ENCODE measurements around the gene NLRP10.

The NLRP10 gene

DNA sequence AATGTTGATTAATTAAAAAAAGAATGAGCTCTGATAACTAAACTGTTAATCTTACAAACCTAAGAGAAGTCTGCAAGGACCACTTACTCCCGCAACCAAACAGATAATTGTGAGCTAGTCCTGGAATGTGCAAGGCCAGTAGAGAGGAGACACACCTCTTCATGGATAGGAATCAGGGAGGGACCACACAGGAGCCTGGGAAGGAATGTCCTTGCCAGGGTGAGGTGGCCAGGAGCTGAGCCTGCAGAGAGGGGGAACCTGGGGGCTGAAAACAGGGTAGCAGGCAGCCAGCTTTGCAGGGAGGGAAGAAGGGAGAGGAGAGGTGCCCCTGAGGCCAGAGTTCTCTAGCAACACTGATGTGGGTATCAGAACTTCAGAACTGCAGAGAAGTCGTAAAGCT lies 9.4 kb upstream of the NLRP10 start:
- no peak for DNase-seq

DNA sequence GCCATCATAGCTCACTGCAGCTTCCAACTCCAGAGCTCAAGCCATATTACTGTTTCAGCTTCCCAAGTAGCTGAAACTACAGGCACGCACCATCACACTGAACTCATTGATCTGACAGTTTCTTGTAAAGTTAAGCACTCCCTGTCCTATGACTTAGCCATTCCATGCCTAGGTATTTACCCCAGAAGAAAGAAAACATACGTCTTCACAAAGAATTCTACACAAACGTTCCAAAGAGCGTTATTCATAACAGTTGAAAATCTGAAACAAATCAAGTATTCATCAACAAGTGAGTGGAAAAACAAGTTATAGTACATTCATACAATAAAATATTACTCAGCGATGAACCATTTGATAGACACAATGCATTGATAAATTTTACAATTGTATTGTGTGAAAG lies 7.8 kb upstream of the NLRP10 start:
- DNase-seq: no peak

DNA sequence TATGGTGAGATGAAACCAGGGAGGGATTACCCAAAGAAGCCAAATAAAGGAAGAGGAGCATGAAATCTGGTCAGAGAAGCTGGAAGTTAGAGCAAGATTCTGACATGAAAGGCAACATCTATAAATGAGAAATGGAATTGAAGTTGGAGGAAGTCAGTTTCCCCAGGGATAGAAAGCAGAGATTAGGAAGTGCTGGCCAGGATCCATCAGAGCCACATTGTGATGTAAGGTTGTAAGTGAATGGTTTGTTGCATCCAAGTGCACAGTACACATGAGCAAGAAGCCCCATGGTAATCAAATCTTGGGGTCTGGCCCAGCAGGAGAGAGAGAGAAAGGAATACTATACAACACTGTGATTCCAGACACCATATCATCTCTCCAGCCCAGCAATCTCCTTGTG lies 6.6 kb upstream of the NLRP10 start:
- no peak for DNase-seq

DNA sequence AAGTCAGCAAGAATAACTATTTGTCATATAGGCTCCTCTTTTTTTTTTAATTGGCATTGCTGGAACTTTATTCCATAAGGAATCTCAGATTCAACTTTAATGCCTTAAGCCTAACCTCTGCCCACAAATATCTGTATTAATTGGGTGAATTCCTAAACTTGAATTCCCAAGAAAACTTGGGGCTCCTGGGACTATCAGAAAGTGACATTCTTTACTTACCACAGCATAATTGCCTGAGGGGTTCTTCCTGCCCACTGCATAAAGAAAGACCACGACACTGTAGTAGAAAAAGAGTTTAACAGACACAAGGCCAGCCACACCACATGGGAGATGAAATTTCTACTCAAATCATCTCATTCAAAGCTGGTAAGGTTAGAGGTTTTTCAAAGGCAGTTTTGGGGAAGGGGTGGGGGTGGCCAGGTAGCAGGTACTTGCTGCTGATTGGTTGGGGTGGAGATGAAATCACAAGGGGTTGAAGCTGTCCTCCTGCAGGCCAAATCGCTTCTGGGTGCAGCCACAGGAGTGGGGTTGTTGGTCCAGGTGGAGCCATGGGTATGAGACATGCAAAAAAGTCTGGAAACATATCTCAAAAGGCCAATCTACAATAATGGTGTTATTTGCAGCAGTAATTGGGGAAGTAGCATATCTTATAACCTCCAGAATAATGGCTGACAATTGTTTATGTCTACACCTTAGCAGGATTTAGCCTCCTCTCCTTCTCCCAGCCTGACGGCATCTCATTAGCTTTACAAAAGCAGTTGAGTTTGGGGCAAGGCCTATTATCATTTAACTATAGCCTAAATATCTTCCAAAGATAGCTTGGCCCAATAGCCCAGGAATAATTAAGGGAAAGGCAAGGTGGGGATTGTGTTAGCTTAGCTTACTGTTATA lies 4.8 kb upstream of the NLRP10 start:
- no peak for DNase-seq

DNA sequence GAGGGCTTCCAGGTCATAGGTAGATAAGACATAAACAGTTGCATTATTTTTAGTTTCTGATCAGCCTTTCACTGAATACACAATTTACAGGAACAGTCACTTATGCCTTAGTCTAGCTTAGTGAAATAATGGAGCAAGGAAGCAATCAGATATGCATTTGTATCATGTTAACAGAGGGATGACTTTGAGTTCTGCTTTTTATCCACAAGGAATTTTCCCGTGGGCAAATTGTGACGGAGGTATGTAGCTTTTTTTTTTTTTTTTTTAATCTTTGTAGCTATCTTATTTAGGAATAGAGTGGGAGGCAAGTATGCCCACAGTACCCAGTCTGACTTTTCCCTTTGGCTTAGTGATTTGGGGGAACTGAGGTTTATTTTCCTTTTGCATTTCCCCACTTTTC lies 3.4 kb upstream of the NLRP10 start:
- no peak for DNase-seq

DNA sequence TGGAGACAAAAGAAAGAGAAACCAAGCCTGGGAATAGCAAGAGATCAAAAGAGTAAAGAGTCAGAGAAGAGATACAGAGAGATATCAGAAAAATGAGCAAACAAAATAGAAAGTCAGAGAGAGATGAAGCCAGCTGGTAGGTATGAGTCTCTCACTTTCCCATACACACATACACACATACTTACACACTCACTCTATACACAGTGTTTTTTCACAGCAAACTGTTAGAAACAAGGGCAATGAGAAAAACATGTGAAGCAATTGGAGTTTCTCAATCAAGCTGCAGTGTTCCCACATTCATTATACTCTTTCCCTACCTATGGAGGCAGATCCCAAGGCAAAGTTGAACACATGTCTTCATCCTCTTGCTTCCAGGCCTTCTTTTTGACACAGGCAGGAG lies 2.6 kb upstream of the NLRP10 start:
- no peak for DNase-seq

DNA sequence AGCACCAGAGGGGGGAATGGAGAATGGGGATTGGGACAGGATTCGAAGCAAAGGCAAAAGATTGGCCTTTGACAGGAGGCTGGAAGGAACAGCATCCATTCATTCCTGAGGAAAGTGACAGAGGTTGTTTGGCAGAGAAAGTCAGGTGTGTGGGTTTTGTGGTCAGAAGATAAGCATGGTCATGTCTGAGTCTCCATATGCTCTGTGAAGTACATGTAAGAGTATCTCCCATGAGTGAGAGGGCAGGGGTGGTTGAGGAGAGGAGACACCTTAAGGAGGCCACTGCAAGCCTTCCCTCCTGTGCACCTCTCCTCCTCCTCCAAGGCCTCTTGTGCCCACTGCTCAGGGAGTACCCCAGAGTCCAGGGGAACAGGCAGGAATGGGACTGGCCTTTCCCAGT lies 1.9 kb upstream of the NLRP10 start:
- no peak for DNase-seq

DNA sequence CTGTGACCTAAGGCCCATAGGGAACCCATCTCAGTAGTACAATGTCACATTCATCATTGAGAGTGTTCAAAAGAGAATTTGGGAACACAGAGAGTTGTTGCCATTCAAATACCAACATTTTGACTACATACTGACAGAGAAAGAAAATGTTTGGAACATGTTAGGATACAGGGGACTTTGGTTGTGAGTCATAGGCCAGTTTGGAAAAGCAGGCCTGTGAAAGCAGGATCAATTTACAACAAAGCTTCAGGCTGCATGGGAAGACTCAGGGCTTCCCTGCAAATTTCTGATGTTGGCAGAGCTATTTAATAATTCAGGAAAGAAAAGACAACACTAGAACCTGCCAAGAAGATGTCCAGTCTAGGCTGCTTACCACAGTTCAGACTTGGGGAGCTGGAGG lies 374 bp downstream of the NLRP10 start:
- no peak for DNase-seq

DNA sequence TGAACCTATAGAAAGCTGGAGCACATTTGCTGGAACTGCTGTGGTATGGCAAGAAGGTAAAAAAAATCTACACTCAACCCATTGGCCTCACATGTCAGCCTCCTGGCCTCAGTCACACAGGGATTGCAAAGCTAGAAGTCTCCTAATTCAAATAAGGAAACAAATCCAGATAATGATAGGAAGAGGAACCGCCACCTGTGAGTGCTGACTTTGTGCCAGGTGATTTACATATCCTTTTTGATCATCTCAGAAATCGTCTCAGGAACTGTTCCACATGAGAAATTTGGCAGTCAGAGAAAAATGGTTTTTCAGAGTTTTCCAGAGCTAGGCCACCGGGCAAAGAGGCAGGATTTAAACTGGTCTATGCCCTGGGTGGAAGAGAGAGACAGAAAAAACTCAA lies 986 bp downstream of the NLRP10 start:
- no peak for DNase-seq

DNA sequence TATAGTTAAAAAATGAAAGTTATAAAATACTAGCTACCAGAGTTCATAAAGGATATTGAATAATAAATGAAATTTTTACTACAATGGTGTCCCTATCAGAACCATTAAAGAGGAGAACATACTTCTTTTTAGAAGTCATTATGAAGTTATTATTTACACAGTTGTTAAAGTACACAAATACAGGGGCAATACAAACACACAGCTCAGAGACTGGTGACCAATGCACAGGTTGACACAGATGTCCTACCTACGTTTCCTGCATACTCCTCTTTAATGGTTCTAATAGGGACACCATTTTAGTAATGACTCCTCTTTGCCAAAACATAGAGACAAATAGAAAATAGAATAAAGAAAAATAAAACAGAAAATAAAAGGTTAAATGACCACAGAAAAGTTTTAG lies 10.1 kb downstream of the NLRP10 start:
- no peak for DNase-seq

DNA sequence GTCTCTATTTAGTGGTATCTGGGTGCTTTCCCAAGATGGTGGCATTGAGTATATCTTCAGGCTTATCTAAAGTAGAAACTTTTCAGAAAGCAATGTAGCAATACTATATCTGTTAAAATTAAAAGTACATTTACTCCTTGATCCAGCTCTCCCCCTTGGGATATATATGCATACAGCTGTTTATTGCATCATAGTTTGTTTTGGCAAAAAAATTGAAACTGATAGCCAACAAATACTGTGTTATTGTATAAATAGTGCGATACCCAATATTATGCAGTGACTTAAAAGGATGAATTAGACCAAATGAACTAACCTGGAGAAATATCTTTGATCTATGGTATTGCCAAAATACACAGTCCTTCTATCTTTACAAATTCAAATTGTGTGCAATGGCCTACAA lies 15.3 kb downstream of the NLRP10 start:
- no peak for DNase-seq

DNA sequence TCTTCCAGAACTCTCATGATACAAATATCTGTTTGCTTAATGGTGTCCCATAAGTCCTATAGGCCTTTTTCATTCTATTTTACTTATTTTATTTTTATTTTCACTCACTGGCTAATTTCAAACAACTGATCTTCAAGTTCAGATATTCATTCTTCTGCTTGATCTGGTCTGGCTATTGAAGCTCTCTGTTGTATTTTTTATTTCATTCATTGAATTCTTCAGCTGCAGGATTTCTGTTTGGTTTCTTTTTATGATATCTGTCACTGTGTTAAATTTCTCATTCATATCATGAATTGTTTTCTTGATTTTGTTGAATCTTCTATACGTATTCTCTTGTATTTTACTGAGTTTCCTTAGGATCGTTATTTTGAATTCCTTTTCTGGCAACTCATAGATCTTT lies 21.1 kb downstream of the NLRP10 start:
- no peak for DNase-seq

DNA sequence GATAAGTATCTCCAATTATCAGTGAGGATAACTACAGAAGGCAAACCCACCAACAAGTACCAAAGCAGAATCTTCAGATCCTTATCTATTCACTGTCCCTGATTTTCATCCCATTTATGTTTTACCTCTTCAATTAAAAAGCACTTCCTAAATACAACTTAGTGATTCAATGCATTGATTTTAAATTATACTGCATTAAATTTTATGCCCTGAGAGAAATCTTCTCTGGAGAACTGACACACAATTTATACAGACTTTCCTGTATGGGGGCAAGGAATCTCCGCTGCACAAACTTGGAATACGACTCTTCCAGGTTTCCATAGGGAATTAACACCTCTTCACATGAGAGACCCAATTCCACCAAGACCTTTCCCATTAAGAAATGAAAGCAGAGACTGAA lies 23.6 kb downstream of the NLRP10 start, which contains the start of gene OR10A3:
OR10A3 (minus strand) TSS at position 101 of the 400 bp plus-strand sequence. CDS start 2,188 bp downstream, outside the sequence.
- DNase-seq: no peak

DNA sequence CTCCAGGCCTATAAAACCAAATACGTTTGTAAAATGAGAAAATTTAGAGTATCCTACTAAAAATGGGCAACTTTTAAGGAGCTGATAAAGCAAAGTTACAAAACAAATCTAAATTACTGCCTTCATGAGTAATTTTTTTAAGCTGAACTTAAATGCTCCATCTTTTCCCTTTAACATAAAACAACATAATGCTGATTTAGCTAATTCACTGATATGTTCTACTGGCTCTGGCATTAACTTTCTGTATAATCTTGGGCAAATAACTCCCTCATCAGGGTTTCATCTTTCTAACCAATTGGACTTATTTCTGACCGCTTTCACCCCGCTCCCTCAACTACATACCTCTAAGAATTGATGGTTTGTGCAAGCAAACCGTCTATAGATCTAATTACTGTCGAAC lies 24.1 kb downstream of the NLRP10 start:
- no peak for DNase-seq

DNA sequence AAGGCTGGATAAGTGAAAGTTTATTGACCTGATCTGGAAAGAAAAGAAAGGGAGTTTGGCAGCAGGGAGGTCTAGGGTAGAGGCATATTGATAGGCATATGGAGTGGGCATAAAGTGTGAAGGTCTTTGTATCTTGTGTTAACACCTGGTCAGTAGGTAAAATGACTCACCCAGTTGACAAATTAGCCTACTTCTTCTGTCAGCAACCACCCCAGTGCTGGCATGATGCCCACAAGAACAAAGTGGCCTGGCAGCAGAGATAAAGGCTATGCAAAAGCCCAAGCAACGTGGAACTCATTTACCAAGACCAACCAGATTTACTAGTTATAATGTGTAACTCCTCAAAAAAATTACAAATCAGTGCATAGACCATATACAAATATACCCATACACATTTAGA lies 28.6 kb downstream of the NLRP10 start:
- DNase-seq: no peak

DNA sequence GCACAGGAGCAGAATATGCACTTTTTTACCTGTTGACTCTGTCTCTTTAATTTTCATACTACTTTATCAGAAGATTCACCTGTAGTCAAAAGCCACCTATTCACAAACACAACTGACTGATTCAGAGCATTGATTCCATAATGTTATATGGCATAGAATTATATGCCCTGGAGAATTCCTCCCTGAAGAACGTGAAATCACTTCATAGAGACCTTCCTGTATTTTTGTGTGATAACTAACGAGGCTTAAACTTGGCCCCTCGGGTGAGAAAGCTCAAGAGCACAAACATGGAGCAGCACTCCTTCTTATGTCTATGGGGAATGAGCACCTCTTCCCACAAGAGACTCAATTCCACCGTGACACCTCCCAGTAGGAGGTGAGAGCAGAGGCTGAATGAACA lies 34.1 kb downstream of the NLRP10 start, which contains the start of gene OR10A6:
OR10A6 (minus strand) TSS at position 101 of the 400 bp plus-strand sequence. CDS start 2,606 bp downstream, outside the sequence.
- DNase-seq: no peak

DNA sequence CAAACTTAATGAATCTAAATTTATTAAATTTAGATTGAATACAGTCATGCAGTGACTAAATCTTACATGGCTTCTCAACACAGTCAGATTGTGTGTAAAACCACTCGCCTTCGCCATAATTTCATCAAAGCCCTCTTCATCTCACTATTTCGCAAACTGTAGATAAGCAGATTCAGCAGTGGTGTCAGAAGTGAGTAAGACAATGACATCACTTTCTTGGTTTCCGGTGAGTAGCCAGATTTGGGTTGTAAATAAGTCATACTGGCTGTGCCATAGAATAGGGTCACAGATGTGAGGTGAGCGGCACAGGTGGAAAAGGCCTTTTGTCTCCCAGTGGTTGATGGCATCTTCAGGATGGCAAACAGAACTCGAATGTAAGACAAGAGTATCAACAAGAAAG lies 37.6 kb downstream of the NLRP10 start:
- no peak for DNase-seq

DNA sequence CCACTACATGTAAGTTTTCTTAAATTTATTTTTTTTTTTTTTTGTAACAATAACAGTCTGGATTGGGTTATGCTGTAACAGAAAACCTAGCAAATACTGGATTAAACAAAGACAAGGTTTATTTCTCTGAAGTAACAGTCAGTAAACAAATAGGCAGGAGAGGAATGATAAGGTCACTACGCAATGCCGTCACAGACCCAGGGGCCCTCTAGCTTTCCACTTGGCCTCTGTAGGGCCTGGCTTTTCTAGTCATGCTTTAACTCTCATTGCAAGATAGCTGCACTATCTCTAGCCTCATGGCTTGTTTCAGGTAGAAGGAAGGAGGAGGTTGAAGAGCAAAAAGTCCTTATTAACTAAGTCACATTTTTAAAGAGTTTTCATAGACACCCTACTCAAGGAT lies 40.7 kb downstream of the NLRP10 start:
- DNase-seq: no peak

DNA sequence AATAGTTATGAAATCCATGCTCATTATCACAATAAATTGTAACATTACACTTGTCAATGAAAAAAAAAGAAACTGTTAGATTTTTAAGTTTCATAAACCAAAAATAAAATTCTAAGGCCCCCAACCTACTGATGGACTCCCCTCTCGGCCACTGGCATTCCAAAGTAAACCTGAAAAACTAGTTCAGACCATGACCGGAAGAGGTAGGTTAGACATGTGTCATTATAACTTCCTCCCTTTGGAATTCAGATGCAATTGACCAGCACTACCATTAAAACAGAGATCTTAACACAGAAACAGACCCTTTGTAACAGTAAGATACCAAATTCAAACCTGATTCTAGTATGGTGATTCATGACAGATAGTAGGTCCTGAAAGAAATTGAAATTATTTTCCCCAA lies 47.1 kb downstream of the NLRP10 start:
- DNase-seq: no peak

Measured in activated effector memory CD4-positive, alpha-beta T cell treated with anti-CD3 and anti-CD28 coated beads, Interleukin-2, amount 50 U/mL, for 16 hours (primary cell).